ENCODE results near the gene ZNF516.
A peak's percentile ranks its signal among the peaks of the same experiment; 100 is the strongest.

ZNF516 gene

GRCh38 chr18:76422121-76422520 lies 72.9 kb downstream of the ZNF516 start:
- TF ChIP-seq POLR2AphosphoS5 (IDR thresholded peaks at IDR 0.05; ENCODE audit: low read depth, low read length) (no peak), TAF1 (IDR thresholded peaks at IDR 0.05; ENCODE audit: borderline replicate concordance, low read depth, low read length) (no peak), POLR2A (IDR thresholded peaks at IDR 0.05; ENCODE audit: low read depth, low read length) (no peak)
- no peak for DNase-seq (ENCODE audit: insufficient read length)
- no peak for FAIRE-seq

GRCh38 chr18:76421685-76422078 lies 73.4 kb downstream of the ZNF516 start:
- DNase-seq (ENCODE audit: insufficient read length) (no peak), FAIRE-seq (no peak)
- TF ChIP-seq POLR2A (IDR thresholded peaks at IDR 0.05; ENCODE audit: low read depth, low read length) (no peak), POLR2AphosphoS5 (IDR thresholded peaks at IDR 0.05; ENCODE audit: low read depth, low read length) (no peak), TAF1 (IDR thresholded peaks at IDR 0.05; ENCODE audit: borderline replicate concordance, low read depth, low read length) (no peak)

- no peak for TF ChIP-seq TAF1 (IDR thresholded peaks at IDR 0.05; ENCODE audit: borderline replicate concordance, low read depth, low read length)
- TF ChIP-seq POLR2A (IDR thresholded peaks at IDR 0.05; ENCODE audit: low read depth, low read length): no peak
- TF ChIP-seq POLR2AphosphoS5 (IDR thresholded peaks at IDR 0.05; ENCODE audit: low read depth, low read length): no peak
- DNase-seq (ENCODE audit: insufficient read length): no peak
- no peak for FAIRE-seq
These were observed 74.0 kb downstream of the ZNF516 start for GRCh38 chr18:76420898-76421684.

- TF ChIP-seq TAF1 (IDR thresholded peaks at IDR 0.05; ENCODE audit: borderline replicate concordance, low read depth, low read length) (no peak), POLR2A (IDR thresholded peaks at IDR 0.05; ENCODE audit: low read depth, low read length) (no peak), POLR2AphosphoS5 (IDR thresholded peaks at IDR 0.05; ENCODE audit: low read depth, low read length) (no peak)
- DNase-seq (ENCODE audit: insufficient read length) (no peak), FAIRE-seq (no peak)
These were observed 75.2 kb downstream of the ZNF516 start for GRCh38 chr18:76419811-76420210.

- no peak for FAIRE-seq
These were observed 78.1 kb downstream of the ZNF516 start for GRCh38 chr18:76416911-76417310.

GRCh38 chr18:76414936-76415621 lies 80.0 kb downstream of the ZNF516 start:
- FAIRE-seq (no peak), DNase-seq (ENCODE audit: insufficient read length) (no peak)
- TF ChIP-seq TAF1 (IDR thresholded peaks at IDR 0.05; ENCODE audit: borderline replicate concordance, low read depth, low read length) (no peak), POLR2AphosphoS5 (IDR thresholded peaks at IDR 0.05; ENCODE audit: low read depth, low read length) (no peak), POLR2A (IDR thresholded peaks at IDR 0.05; ENCODE audit: low read depth, low read length) (no peak)

More at GRCh38 chr18:76416911-76417310, 78.1 kb downstream of the ZNF516 start:
- TF ChIP-seq TAF1 (IDR thresholded peaks at IDR 0.05; ENCODE audit: borderline replicate concordance, low read depth, low read length) (no peak), POLR2A (IDR thresholded peaks at IDR 0.05; ENCODE audit: low read depth, low read length) (no peak), POLR2AphosphoS5 (IDR thresholded peaks at IDR 0.05; ENCODE audit: low read depth, low read length) (no peak)
- DNase-seq (ENCODE audit: insufficient read length): no peak

GRCh38 chr18:76412818-76413565 lies 82.0 kb downstream of the ZNF516 start:
- FAIRE-seq: no peak
- DNase-seq (ENCODE audit: insufficient read length): no peak
- TF ChIP-seq POLR2AphosphoS5 (IDR thresholded peaks at IDR 0.05; ENCODE audit: low read depth, low read length) (no peak), TAF1 (IDR thresholded peaks at IDR 0.05; ENCODE audit: borderline replicate concordance, low read depth, low read length) (no peak), POLR2A (IDR thresholded peaks at IDR 0.05; ENCODE audit: low read depth, low read length) (no peak)

- DNase-seq (ENCODE audit: insufficient read length) (no peak), FAIRE-seq (no peak)
- no peak for TF ChIP-seq POLR2A (IDR thresholded peaks at IDR 0.05; ENCODE audit: low read depth, low read length)
- TF ChIP-seq POLR2AphosphoS5 (IDR thresholded peaks at IDR 0.05; ENCODE audit: low read depth, low read length): no peak
- TF ChIP-seq TAF1 (IDR thresholded peaks at IDR 0.05; ENCODE audit: borderline replicate concordance, low read depth, low read length): no peak
These were observed 82.8 kb downstream of the ZNF516 start for GRCh38 chr18:76412010-76412817.

- FAIRE-seq: peak; percentile 30
- no peak for TF ChIP-seq TAF1 (IDR thresholded peaks at IDR 0.05; ENCODE audit: borderline replicate concordance, low read depth, low read length)
- no peak for TF ChIP-seq POLR2A (IDR thresholded peaks at IDR 0.05; ENCODE audit: low read depth, low read length)
- TF ChIP-seq POLR2AphosphoS5 (IDR thresholded peaks at IDR 0.05; ENCODE audit: low read depth, low read length): no peak
- no peak for DNase-seq (ENCODE audit: insufficient read length)
These were observed 84.2 kb downstream of the ZNF516 start for GRCh38 chr18:76410660-76411417.

- FAIRE-seq: no peak
- TF ChIP-seq TAF1 (IDR thresholded peaks at IDR 0.05; ENCODE audit: borderline replicate concordance, low read depth, low read length) (no peak), POLR2AphosphoS5 (IDR thresholded peaks at IDR 0.05; ENCODE audit: low read depth, low read length) (no peak), POLR2A (IDR thresholded peaks at IDR 0.05; ENCODE audit: low read depth, low read length) (no peak)
- DNase-seq (ENCODE audit: insufficient read length): no peak
These were observed 85.0 kb downstream of the ZNF516 start for GRCh38 chr18:76410033-76410432.

Measured in GM12892 (cell line).